Islet precursor cell (in vitro differentiated cells): ENCODE results near the gene TREML4.
A peak's percentile ranks its signal among the peaks of the same experiment; 100 is the strongest.

Experiments used
- DNase-seq: peaks from one replicate; pipeline ENCODE4 v3.0.0-alpha.2; 2018

The TREML4 gene

GRCh38 chr6:41255638-41256246, 27.6 kb downstream of the TREML4 start:
- no peak for DNase-seq

- no peak for DNase-seq
Observed at GRCh38 chr6:41256383-41256782, 28.2 kb downstream of the TREML4 start.

GRCh38 chr6:41257369-41258195, 29.4 kb downstream of the TREML4 start:
- peak; percentile 10 for DNase-seq

DNA sequence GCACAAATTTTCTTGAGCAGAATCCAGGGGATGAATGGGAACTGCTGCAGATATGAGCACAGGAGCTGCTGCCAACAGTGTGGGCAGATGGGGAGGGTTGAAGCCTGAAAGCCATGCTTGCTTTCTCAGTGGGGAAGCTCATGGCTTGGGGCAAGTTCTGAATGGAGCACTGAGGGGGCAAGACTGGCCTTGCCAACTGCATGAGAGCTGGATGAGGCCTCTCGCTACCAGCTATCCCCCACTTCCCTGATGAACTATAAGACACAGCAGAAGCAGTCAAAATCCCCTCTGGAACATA, 30.0 kb downstream of the TREML4 start:
- peak; percentile 27 for DNase-seq

- no peak for DNase-seq
Observed at GRCh38 chr6:41262401-41262800, 34.3 kb downstream of the TREML4 start.

- no peak for DNase-seq
Observed at GRCh38 chr6:41263267-41263666, 35.1 kb downstream of the TREML4 start.

DNA sequence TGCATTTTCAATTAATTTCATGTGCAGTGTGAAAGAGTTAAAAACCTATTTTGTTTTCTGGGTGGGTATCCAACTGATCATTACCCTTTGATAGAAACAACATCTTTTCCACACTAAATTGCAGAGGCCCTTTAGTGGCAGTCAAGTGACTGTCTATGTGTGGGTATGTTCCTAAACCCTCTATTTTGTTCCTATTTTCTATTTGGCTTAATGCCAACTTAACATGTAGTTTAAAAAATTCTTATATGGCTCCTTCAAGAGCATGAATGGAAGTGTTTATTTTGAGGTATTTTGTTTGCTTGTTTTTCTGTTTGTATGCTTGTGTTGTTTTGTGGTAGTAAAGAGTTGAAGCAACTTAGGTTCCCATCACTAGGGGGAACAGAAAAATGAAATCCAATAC, 38.4 kb downstream of the TREML4 start:
- DNase-seq = no peak

- DNase-seq = peak; percentile 10
Observed at GRCh38 chr6:41268478-41268877, 40.3 kb downstream of the TREML4 start.

DNA sequence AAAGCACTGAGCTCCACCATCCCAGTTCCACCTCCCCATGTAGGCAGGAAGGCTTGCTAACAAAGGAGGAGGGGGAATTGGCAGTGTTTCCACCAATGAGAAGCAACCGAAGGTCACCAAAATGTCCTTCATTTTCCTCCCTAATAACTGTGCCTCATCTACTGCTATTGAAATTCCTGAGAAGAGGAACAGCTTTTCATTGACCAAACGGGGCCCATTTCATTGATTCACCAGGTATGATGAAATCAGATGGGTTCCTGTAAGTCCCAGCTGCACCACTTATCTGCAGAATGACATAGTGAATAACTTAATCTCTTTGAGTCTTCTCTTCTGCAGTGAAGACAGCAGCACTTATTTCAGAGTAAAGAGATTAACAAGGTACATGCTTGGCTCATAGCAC, 41.0 kb downstream of the TREML4 start:
- DNase-seq = peak; percentile 10

DNA sequence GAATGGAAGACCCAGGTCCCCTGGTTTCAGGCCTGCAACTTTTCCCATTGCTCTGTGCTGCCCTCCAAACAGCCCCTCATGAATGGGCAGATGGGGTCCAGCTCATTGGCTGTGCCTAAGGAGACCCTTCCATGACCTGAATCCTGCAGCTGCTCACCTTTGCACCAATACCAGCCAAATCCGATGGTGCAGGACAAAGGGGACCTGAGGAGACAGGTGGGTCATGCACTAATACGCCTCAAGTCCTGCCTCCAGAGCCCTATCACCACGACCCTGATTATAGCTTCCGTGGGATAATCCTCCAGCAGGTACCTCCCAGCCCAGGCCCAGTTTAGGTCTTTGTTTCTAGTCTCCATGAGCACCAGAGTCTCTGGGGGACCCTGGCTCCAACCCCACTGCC, 41.6 kb downstream of the TREML4 start:
- peak; percentile 26 for DNase-seq

GRCh38 chr6:41271901-41272395, 43.8 kb downstream of the TREML4 start:
- DNase-seq = no peak

DNA sequence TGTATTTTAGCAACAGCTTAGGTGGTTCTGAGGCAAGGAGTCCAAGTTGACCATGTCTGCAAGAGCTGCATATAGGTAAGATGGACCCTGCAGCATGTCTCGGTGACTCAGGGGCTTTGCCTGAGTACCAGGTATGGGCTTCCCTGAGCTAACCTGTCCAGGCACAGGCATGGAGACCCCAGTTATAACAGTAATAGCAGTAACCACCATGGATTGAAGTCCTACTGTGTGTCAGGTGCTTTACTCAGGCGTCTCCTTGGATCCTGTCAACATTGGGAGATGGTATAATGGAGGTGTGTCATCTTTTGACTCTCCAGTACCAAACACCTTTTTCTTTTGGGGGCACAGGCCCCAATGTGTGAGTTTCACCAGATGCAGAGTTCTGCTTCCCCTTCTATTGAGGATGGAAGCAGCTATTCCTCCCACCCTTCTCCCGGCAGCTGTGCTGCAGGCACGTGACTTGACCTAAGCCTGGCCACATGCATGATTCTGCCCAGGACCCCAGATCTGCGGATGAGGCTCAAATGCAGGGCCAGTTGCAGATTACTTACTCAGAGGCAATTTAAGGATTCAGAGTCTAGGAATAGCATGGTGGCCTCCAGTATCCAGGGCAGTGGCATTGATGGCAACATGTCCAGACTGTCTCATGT, 44.6 kb downstream of the TREML4 start:
- peak; percentile 33 for DNase-seq

- peak; percentile 32 for DNase-seq
Observed at GRCh38 chr6:41273714-41274113, 45.6 kb downstream of the TREML4 start.

DNA sequence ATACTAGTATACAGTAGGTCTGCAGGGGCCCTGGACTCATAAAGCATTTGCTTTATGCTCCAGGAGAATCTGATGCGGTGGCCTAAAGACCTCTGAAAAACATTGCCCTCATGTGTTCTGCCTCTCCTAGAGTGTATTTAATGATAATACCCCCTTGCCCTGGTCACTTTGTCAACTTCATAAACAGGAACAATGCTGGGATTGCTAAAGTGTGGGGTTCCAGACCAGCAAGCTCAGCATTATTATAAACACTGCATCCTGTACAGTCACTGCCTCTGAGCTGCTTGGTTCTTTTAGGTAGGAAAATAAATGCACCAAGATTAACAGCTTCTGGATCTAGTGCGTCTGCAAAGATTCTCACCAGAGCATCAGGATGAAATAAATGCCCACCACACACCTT, 46.1 kb downstream of the TREML4 start:
- DNase-seq = no peak

- no peak for DNase-seq
Observed at GRCh38 chr6:41275489-41275888, 47.3 kb downstream of the TREML4 start.

GRCh38 chr6:41277605-41278004, 49.5 kb downstream of the TREML4 start:
- no peak for DNase-seq

DNA sequence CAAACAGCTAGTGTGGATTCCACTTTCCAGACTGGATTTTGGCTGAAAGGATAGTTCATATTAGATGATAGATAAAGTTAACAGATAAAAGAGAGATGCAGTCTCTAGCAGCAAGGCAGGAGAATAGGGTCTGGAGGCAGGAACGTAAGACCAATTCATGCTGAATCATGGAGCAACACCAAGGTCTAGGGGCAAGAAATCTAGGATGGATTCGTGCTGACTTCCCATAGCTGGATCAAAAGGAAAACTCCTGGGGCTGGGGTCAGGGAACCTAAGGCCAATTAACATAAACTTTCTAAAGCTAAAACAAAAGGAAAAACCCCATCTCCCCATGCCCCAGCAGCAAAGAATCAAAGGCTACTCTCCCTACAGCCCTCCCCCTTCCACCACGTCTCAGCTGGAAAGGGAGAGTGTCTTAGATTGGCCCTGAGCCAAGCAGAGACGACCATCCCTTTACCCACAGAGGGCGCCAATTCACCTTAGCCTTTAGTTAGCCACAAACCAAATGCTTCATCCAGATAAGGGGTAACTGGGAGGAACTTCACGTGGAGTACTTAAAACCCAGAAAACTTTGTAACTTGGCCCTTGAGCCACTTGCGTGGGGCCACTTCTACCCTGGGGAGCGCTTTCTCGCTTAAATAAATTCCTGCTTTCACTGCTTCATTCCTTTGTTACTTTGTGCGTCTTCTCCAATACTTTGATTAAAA, 50.7 kb downstream of the TREML4 start:
- peak; percentile 85 for DNase-seq

- DNase-seq = no peak
Observed at GRCh38 chr6:41280381-41281057, 52.4 kb downstream of the TREML4 start.

GRCh38 chr6:41283600-41283999, 55.5 kb downstream of the TREML4 start:
- no peak for DNase-seq

DNA sequence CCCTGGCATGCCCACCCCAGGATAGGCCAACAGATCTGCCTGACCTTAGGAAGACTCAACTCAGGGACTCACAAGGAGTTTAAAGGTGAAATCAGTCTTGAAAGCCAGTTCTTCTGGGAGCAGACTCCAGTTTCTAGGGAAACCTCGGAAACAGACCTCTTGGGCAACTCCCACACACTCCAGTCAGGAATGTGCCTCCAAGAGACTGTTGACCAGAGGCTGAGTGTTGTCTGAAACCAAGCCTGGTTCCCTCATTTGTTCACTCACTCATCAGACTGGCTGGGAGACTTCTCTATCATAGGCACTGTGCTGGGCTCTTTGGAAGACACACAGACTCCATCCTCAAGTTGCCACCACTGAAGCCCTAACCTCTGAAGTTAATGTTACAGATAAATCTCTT, 56.6 kb downstream of the TREML4 start:
- peak; percentile 76 for DNase-seq

DNA sequence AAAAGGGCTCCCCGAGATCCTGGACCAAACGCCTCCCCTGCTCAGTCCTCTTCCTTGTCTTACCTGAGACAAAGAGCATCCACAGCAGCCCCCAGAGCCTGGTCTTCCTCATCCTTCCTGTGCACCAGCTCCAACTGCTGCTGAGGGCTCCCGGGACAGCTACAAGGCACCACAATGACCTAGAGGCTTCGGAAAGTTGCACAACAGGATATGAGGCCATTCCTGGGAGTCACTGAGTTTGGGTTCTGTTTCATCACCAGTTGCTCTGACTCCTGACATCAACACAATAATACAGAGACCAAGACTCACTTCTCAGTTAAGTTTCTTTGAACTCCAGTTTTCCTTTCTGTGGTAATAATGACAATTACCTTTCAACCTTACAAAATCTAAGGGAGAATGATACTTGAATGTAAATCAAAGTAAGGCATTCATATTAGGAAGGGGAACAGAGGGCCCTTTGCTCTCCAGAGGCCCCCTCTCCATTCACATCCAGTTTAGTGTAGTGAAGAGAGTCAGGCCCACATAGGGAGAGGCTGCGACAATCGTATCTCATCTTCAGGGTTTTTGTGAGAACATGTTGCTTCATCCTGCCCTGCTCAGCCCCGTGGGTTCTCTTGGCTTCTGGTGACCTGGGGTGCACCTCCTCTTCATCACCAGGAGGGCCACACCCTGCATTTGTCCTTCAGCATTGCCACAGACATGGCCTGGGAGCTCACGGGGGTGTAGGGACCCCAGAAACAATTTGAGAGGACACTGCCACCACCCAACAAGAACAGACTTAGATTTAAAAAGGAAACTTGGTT, 58.6 kb downstream of the TREML4 start, which contains the start of gene TREM1:
TSS of gene TREM1 (minus strand) at position 139 of the 803 bp plus-strand sequence. CDS start at position 112, 27 bp downstream.
- peak; percentile 67 for DNase-seq
